Mammary epithelial cell (primary cell): Measurements from ENCODE around the gene ZFHX3.

Experiments
- EZH2 ChIP-seq: IDR thresholded peaks from 2 replicates; pipeline ENCODE4 v1.6.1; 2012; ENCODE audit warnings: low read length, inconsistent platforms, borderline replicate concordance
- TF ChIP-seq, protein P1 (sequence below), 2 donors: IDR thresholded peaks in 1 of 2; conservative IDR thresholded peaks in 1 of 2; 2 replicates each; pipeline ENCODE4 v1.5.1; 2011 to 2012; ENCODE audit warnings: inconsistent platforms in 2 of 2, low read length in 2 of 2, mild to moderate bottlenecking in 2 of 2, control low read depth in 1 of 2, low read depth in 1 of 2; ENCODE audit not compliant: insufficient read depth in 1 of 2; ENCODE audit errors: extremely low read depth in 1 of 2

DNA sequence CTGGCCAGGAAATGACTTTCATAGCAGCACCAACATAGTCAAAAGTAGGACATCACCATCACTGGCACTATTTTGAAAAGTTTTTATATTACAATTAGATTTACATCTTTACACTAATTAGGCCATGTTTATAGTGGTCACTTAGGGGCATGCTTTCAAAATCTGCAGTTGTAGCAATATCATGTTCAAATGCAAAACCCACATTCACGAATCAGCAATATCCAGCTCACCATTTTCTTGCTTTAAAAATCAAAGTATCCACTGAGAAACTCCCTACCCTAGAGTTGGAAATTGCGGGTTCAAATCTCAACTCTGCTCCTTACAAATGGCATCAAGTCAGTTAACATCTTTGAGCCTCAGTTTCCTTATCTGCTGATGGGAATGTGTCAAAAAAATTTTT lies 237.4 kb downstream of the ZFHX3 start:
- TF ChIP-seq, protein P1, sequence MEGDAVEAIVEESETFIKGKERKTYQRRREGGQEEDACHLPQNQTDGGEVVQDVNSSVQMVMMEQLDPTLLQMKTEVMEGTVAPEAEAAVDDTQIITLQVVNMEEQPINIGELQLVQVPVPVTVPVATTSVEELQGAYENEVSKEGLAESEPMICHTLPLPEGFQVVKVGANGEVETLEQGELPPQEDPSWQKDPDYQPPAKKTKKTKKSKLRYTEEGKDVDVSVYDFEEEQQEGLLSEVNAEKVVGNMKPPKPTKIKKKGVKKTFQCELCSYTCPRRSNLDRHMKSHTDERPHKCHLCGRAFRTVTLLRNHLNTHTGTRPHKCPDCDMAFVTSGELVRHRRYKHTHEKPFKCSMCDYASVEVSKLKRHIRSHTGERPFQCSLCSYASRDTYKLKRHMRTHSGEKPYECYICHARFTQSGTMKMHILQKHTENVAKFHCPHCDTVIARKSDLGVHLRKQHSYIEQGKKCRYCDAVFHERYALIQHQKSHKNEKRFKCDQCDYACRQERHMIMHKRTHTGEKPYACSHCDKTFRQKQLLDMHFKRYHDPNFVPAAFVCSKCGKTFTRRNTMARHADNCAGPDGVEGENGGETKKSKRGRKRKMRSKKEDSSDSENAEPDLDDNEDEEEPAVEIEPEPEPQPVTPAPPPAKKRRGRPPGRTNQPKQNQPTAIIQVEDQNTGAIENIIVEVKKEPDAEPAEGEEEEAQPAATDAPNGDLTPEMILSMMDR (conservative IDR thresholded peaks at IDR 0.05 in 1 of 2, IDR thresholded peaks at IDR 0.05 in 1 of 2; ENCODE audit: extremely low read depth in 1 of 2, insufficient read depth in 1 of 2, low read depth in 1 of 2, low read length in 2 of 2): no peak
- TF ChIP-seq EZH2: no peak
